ENCODE data around the gene PMAIP1. TPM values are rescaled to one million over a fixed set of nuclear protein-coding genes. Genes with fewer than 3 reads are reported as not detected.

Gene PMAIP1
- polyA plus RNA-seq, 1 donor (not counting 4 experiments of a cell fraction or from before 2014, with no cell fraction given), result 49.1 TPM

- TF ChIP-seq EZH2 (IDR thresholded peaks at IDR 0.05; ENCODE audit: low read length) (no peak), CTCF (optimal IDR thresholded peaks at IDR 0.05 in 1 of 3, IDR thresholded peaks at IDR 0.05 in 1 of 3, conservative IDR thresholded peaks at IDR 0.05 in 1 of 3; ENCODE audit: extremely low read depth in 1 of 3, insufficient read depth in 2 of 3, low read length in 3 of 3) (no peak)
- FAIRE-seq (peak; percentile 96), DNase-seq (ENCODE audit: low read depth, low spot score) (no peak)
- no peaks in the 10 kb centered on the region for H3K9me3 ChIP-seq (ENCODE audit: control insufficient read depth, low read depth, low read length)
- H3K4me2 ChIP-seq (ENCODE audit: control insufficient read depth, extremely low read depth, insufficient read depth, low read depth, low read length), result peak overlapping the region; percentile 95
- H3K27ac ChIP-seq (ENCODE audit: control insufficient read depth, insufficient read depth, low read length), result peak overlapping the region; percentile 94
- H2AFZ ChIP-seq (ENCODE audit: control insufficient read depth, low read length), result peak overlapping the region; percentile 81
- peak overlapping the region; percentile 16 to 70 (median 61) for H3K4me3 ChIP-seq (ENCODE audit: control insufficient read depth in 2 of 3, extremely low read depth in 1 of 3, insufficient read depth in 2 of 3, low read depth in 1 of 3, low read length in 3 of 3)
- H3K36me3 ChIP-seq (ENCODE audit: control insufficient read depth in 2 of 2, extremely low read depth in 1 of 2, insufficient read depth in 2 of 2, low read length in 2 of 2), result no peaks in the 10 kb centered on the region
- peaks cover 28% of the 10 kb centered on the region for H3K4me1 ChIP-seq (ENCODE audit: control insufficient read depth, extremely low read depth, insufficient read depth, low read length)
- H3K79me2 ChIP-seq (ENCODE audit: control insufficient read depth, insufficient read depth, low read length), result no peaks in the 10 kb centered on the region
- no peaks in the 10 kb centered on the region for H3K9me1 ChIP-seq (ENCODE audit: control insufficient read depth, extremely low read depth, insufficient read depth, low read length)
- H3K9ac ChIP-seq (ENCODE audit: control insufficient read depth, extremely low read depth, insufficient read depth, low read length), result peak overlapping the region; percentile 80
- dilution Hi-C loops (cut with MboI; ENCODE audit: extremely low pct_ligation_motif_present, low sequenced_read_pairs), result no loop called here
- H3K27me3 ChIP-seq (ENCODE audit: control insufficient read depth, extremely low read depth, insufficient read depth, low read length), result no peaks in the 10 kb centered on the region
- H4K20me1 ChIP-seq (ENCODE audit: control insufficient read depth, extremely low read depth, insufficient read depth, low read length), result no peaks in the 10 kb centered on the region
Measured at GRCh38 chr18:59908799-59909198, 9.0 kb downstream of the PMAIP1 start.

GRCh38 chr18:59909289-59910036 lies 9.7 kb downstream of the PMAIP1 start:
- FAIRE-seq (no peak), DNase-seq (ENCODE audit: low read depth, low spot score) (no peak)
- peak overlapping the region; percentile 78 for H2AFZ ChIP-seq (ENCODE audit: control insufficient read depth, low read length)
- no peaks in the 10 kb centered on the region for H3K79me2 ChIP-seq (ENCODE audit: control insufficient read depth, insufficient read depth, low read length)
- H3K36me3 ChIP-seq (ENCODE audit: control insufficient read depth in 2 of 2, extremely low read depth in 1 of 2, insufficient read depth in 2 of 2, low read length in 2 of 2), result no peaks in the 10 kb centered on the region
- H3K27me3 ChIP-seq (ENCODE audit: control insufficient read depth, extremely low read depth, insufficient read depth, low read length), result no peaks in the 10 kb centered on the region
- no peaks in the 10 kb centered on the region for H3K9me1 ChIP-seq (ENCODE audit: control insufficient read depth, extremely low read depth, insufficient read depth, low read length)
- H4K20me1 ChIP-seq (ENCODE audit: control insufficient read depth, extremely low read depth, insufficient read depth, low read length), result no peaks in the 10 kb centered on the region
- peak overlapping the region; percentile 80 for H3K9ac ChIP-seq (ENCODE audit: control insufficient read depth, extremely low read depth, insufficient read depth, low read length)
- H3K27ac ChIP-seq (ENCODE audit: control insufficient read depth, insufficient read depth, low read length), result peak overlapping the region; percentile 94
- H3K4me2 ChIP-seq (ENCODE audit: control insufficient read depth, extremely low read depth, insufficient read depth, low read depth, low read length), result peak overlapping the region; percentile 95
- H3K4me3 ChIP-seq (ENCODE audit: control insufficient read depth in 2 of 3, extremely low read depth in 1 of 3, insufficient read depth in 2 of 3, low read depth in 1 of 3, low read length in 3 of 3), result peak overlapping the region in 2 of 3 experiments; percentile 3 to 61
- H3K9me3 ChIP-seq (ENCODE audit: control insufficient read depth, low read depth, low read length), result no peaks in the 10 kb centered on the region
- peaks cover 21% of the 10 kb centered on the region for H3K4me1 ChIP-seq (ENCODE audit: control insufficient read depth, extremely low read depth, insufficient read depth, low read length)
- dilution Hi-C loops (cut with MboI; ENCODE audit: extremely low pct_ligation_motif_present, low sequenced_read_pairs), result no loop called here
- TF ChIP-seq EZH2 (IDR thresholded peaks at IDR 0.05; ENCODE audit: low read length) (no peak), CTCF (optimal IDR thresholded peaks at IDR 0.05 in 1 of 3, IDR thresholded peaks at IDR 0.05 in 1 of 3, conservative IDR thresholded peaks at IDR 0.05 in 1 of 3; ENCODE audit: extremely low read depth in 1 of 3, insufficient read depth in 2 of 3, low read length in 3 of 3) (no peak)
